Activated CD4-positive, alpha-beta T cell treated with anti-CD3 and anti-CD28 coated beads, Interleukin-2, amount 50 U/mL, for 48 hours (primary cell): ENCODE data around the gene OR5AU1.

Experiments
- DNase-seq, 2 experiments: peaks; one replicate each; pipeline ENCODE4 v3.0.0-alpha.2; 2020

The OR5AU1 gene

DNA sequence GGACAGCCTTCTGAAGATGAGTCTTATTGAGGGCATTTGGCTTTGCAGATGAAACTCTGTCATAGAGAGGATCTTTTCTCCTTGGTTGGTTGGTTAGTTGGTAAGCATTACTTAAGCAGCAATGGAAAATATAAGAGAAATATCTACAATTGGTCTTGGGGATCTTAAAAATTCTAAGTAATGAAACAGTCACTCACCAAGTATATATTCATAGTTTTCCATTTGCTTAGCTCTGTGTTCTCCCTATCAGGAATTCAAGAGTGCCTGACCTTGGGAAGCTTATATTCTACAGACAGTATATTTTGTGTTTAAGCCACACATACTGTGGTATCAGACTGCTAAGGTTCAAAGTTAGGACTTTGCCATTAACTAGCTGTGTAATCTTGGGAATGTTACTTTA, at the start of gene OR5AU1:
Gene OR5AU1 (minus strand): TSS at position 101 of the 400 bp plus-strand sequence. CDS start 191 bp downstream, outside the sequence.
- DNase-seq, result no peak

DNA sequence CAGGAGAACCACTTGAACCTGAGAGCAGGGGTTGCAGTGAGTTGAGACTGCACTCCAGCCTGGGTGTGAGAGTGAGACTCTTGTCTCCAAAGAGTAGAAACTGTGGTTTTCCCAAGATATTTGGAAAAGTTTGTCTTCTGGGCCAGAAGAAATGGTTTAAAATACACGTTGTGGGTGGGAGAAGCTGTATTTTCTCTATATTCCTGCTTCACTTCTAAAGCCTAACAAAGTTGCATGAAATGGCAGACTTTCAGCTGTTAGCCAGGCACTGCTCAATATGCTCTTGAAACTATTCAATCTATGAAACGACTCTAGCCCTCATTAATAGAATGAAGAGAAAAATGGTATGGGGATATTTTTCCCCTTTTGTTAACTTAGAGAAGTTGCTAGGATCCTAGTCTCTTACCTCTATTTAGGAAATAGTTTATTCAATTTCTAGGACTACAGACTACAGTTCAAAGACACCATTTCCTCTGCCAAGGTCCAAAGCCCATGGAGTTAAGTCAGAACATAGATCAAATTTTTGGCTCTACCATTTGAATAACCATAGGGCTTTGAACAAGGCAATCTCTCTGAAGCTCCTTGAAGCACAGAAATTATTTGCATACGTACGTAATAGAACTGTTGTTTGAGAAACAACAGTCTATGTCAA, 49.3 kb upstream of the OR5AU1 start:
- no peak for DNase-seq

DNA sequence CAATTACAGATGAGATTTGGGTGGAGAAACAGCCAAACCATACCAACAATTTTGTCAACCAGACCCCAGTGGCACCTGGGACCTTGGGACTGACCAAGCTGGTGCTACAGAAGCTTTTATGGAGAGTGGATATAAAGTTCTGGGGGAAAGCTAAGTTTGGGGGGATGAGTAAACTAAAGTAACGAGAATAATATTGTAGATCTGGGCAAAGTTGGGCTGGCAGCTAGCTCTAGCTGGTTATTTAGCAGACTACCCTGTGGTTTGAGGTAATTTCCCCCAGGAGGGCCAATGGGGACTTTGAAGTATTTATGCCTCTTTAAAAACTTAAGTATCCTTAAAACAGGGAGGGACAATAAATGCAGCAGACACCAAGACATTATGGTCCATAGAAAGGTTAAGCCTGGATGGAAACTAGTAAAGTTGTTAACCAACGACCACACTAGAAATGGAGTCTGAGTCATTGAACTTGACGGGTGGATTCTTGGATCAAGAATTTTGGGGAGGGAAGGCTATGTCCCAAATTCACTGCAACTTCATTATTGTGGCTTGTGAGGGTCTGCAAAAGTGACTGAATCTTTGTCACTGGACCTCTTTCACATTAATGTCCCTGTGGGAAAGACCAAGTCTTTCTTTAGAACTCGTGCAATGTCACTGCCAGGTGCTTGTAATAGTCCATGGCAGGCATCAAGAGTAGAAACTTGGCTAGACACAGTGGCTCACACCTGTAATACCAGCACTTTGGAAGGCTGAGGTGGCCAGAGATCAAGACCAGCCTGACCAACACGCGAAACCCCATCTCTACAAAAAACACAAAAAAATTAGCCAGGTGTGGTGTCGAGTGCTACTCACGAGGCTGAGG, 48.5 kb upstream of the OR5AU1 start:
- DNase-seq, result no peak

DNA sequence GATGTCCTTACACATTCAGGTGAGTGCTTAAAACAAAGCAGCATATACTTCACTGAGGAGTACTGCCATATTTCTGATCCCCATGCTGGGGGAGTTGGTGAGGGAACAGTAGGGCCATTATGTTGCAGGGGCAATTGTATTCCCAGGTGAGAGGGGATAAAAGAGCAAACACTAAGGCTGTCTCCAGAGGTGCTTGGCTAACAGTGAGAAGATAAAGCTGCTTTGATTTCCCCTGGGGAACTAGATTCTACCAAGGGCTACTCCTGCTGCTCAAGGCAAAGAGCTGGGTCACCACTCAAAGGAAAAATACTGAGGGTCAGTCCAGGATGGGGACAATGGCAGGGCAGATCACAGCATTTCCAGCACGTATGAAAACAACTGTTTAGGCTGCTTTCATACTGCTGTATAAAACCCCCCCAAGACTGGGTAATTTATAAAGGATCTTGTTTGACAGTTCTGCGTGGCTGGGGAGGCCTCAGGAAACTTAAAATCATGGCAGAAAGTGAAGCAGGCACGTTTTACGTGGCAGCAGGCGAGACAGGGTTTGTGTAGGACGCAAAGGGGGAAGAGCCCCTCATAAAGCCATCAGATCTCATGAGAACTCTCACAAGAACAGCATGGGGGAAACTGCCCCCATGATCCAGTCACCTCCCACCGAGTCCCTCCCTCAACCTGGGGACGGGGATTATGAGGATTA, 47.8 kb upstream of the OR5AU1 start:
- DNase-seq, result no peak

DNA sequence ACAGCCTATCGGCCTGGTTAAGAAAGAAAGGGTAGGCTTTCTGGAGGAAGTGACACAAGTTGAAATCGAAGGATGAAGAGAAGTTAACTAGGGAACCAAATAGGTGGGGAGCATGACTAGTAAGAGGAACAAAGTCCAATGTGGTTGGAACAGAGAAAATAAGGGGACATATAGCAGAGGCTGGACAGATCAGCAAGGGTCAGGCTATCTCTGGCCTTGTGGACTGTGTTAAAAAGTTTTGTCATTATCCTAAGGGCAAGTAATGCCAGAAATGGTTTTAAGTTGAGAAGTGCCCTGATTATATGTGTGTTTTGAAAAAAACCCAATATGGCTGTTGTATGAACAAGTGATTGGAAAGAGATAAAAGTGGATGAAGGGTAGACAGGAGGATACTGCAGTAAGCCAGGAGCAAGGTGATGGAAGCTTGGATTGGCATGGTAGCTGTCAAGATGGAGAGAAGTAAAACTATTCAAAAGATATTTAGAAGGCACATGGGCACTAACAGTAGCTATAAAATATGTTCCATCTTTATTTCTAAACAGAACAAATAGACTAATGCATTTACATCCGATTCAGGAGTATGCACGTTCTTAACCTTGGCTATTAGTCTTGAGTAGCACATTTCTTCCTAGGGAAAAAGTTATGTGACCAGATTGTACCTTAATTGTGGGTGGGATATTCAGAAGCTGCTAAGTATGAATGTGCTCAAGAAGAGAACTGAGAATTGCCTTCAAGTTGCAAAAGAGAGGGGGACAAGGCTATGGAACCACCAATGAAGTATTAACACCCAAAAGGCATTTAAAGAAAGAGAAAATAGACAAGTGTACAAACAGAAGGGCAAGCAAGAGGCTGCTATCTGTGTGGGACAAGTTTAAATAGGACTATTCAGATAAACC, 46.8 kb upstream of the OR5AU1 start:
- DNase-seq, result no peak

DNA sequence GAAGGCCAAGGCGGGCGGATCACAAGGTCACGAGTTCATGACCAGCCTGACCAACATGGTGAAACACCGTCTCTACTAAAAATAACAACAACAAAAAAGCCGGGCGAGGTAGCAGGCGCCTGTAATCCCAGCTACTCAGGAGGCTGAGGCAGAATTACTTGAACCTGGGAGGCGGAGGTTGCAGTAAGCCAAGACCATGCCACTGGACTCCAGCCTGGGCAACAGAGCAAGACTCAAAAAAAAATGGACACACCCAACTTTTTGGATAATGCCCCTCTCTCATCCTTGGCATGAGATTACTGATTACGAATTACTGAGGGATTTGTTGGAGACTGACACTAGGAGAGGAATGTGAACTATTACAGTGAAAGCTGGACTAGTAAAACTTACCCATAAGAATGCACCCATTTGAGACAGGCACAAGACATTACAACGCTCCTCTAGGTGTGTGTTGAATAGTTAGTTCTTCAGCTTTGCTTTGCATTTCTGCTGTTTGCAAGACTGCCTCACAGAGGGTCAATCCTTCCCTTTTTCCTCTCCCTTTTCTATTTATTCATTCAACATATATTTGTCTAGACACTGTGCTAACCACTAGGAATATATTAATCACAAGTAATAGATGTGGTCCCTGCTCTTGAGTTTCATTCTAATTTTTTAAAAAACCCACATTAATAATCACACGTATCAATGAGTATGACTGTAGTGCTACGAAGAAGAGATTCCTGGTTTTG, 46.0 kb upstream of the OR5AU1 start:
- no peak for DNase-seq

DNA sequence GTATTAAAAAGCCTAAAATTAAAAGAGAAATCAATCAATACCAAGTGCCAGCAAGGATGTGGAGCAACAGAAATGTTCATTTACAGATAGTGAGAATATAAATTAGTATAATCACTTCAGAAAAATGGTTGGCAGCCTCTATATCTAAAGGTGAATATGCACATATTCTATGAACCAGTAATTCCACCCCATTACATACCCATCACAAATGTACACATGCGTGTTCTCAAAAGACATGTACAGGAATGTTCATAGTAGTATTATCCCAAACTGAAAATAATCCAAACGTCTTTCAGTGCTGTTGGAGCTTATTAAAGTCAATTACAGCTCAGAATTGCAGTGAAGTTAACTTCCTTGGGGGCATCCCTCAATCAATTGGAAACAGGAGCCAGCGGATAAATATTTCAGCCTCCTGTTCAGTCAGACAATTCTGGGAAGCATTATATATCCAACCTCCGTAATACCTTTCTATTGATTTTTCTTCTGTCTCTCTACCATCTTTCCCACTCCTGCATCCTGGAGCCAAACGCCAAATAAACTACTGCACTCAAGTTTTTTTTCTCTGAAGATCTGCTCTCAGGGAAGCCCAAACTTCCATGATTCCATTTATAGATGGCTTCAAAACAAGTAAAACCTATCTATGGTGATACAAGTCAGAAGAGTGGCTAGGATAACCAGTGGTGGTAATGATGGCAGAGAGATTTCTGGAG, 45.0 kb upstream of the OR5AU1 start:
- DNase-seq, result no peak

DNA sequence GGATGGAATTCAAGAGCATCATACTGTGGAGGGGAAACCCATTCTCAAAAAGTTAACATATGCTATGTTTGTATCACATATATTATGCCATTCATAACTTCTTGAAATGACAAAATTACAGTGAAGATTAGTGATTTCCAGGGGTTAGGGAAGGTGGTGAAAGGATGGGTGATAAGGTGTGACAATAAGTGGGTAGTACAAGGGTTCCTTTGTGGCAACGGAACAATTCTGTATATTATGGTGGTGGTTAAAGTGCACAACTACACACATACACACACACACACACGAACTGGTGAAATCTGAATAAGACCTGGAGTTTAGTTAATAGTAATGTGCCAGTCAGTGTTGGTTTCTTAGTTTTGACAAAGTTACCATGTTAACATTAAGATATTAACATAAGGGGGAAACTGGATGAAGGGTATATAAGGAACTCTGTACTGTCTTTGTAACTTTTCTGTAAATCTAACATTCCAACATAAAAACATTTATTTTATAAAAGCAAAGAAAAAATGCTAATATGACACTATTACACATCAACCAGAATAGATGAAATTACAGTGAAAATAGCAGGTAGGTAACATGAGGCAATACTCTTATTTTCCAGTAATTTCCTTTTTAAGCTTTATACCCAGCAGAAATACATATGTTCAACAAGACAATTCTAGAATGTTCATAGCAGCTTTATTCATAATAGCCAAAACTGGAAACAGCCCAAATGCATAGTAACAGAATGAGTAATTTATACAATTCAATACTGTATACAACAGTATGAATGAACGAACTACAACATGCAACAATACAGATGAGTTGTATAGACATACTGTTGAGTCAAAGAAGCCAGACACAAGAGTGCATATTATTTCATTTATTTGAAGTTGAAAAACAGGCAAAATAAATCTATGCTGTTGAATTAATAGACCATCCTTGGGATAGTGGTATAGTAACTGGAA, 44.0 kb upstream of the OR5AU1 start:
- no peak for DNase-seq

DNA sequence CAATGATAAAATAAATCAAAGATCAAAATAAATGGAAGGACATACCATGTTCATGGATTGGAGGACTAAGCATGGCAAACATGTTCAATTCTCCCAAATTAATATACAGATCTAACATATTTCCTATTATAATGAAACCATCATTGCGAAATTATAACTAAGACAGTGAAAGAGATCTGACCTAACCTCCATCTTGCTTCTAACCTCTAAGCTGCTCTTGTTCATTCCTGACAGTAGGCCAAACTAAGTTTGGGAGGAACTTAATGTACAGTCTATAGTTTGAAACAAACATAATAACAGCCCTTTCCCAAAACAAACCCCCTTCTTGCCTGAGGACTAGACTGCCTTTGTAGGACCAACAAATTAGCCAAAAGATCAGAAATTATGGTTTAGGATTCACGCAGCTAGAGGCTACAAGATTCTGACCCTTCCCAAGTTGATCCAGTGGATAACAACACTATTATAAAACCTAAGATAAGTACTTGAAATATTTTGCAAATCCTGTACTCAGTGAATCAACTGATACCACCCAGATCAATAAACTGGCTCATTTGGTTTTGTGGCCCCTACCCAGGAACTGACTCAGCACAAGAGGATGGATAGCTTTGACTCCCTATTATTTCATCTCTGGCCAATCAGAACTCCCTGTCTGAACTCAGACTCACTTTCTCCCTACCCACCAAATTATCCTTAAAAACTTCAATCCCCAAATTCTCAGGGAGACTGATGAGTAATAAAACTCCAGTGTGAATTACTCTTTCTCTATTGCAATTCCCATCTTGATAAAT, 41.7 kb upstream of the OR5AU1 start:
- DNase-seq, result no peak

DNA sequence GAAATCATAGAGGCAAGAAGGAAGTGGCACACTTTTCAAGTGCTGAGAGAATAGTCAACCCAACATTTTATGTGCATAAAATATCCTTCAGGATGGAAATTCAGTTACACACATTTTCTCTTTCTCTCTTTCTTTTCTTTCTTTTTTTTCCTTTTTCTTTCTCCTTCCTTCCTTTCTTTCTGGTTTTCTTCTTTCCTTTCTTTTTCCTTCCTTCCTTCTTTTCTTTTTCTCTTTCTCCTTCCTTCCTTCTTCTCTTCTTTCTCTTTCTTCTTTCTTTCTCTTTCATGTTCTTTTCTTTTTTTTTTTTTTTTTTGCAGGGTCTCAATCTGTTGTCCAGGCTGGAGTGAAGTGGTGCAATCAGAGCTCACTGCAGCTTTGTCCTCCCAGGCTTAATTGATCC, 38.7 kb upstream of the OR5AU1 start:
- DNase-seq, result no peak

DNA sequence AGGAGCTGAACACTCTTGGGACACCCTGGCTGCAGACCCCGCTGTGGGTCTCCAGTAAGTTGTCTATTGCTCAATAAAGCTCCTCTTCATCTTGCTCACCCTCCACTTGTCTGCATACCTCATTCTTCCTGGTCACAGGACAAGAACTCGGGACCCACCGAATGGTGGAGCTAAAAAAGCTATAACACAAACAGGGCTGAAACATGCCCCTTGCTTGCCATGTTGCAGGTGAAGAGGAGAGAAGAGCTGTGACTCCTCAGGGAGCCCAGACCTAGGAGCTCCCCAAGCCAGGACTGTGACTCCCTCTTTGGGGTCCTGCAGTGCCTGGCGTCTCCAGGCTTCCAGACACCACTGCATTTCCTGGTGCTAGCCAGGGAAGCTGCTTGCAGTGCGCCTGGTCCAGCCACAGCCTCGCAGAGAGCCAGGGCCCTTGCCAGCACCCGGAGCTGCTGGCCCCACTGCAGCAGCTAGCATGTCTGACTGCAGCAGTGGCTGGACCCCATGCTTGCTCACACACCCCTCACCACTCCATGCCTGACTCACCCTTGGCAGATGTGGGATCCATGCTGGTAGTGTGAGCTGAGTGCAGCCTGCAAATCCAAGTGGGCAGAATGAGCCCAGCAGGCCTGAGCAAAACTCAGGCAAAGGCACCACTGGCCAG, 37.1 kb upstream of the OR5AU1 start:
- no peak for DNase-seq

DNA sequence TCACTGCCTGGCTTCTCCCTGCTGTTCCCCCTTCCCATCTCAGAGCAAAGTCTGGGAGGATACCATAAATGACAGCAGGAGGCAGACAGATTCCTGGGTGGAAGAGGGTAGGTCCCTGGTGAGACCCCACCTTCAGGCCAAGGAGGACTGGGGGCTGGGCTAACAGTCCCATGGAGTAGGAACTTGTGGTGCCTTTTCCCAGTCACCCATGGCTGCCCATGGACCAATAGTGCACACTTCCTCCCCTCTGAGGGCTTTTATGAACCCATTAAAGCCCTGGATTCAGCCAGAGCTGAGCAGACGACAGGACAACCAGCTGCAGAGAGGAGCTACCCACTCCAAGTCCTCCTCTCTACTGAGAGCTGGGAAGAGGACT, 36.6 kb upstream of the OR5AU1 start:
- no peak for DNase-seq

DNA sequence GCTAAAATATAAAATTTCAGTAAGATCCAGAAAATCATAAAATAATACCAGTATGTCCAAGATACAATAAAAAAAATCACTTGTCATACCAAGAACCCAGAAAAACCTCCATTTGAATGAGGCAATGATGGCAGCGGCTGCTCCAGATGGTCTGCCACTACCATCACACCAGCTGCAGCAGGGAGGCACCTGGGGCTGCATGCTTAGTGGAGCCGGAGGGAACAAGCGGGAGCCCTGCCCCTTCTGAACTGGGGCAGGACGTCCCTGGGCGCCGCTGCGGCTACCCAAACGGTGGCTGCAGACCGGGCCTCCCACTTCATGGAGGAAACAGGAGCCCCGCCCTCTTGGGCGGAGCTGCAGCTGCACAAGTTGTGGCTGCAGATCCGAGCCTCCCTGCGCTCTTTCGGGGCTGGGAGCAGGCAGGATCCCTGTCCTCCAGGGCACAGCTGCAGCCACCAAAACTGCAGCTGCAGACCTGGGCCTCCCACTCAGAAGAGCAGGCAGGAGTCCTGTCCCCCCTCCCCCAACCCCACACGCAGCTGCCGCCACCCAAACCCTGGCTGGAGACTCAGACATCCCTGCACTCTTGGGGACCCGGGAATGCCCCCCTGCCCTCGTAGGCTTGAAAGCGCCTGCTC, 36.1 kb upstream of the OR5AU1 start:
- DNase-seq, result peak; percentile 72 to 81

DNA sequence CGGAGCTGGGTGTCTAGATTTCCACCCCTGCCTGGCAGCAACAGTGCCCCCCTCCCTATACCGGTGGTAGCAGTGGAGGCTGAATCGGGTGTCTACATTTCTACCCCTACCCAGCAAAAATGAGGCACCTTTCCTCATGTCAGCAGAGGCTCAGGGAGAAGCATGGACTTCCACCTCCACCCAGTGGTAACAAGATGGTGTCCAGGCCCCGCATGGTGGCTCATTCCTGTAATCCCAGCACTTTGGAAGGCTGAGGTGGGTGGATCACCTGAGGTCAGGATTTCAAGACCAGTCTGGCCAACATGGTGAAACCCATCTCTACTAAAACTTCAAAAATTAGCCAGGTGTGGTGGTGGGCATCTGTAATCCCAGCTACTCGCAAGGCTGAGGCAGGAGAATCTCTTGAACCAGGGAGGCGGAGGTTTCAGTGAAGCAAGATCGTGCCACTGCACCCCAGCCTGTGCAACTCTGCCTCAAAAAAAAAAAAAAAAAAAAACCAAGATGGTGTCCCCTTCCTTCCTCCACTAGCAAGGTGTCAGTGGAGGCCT, 35.5 kb upstream of the OR5AU1 start:
- no peak for DNase-seq

DNA sequence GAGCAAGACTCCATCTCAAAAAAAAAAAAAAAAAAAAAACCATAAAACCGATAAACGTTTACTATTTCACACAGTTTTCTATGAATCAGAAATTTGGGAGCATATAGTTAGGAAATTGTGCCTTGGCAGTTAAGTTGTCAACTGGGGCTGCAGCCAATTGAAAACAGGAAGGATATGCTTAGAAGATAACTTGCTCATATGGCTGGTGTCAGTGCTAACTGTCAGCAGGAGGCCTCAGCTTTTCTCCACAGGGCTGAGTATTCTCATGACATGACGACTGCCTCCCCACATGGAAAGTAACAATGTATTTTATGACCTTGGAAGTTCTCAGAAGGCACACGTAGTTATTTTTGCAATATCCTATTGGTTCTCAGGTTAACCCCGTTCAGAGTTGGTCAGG, 29.6 kb upstream of the OR5AU1 start:
- DNase-seq, result no peak

DNA sequence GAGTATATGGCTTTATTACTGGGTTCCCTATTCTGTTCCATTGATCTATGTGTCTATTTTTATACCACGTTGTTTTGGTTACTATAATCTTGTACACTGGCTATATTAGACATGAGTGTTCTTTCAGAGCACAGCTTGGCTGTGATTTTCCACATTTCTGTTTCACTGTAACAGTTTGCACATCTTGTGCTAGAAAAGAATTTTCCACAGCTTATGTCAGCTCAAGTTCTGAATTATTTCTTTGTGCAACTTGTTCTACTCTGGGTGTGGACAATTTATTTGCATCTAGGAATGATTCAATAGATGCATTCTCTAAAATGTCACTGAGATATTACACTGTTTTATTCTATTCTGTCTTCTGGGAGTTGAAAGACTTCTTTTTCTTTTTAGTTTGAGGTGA, 28.4 kb upstream of the OR5AU1 start:
- DNase-seq, result no peak

DNA sequence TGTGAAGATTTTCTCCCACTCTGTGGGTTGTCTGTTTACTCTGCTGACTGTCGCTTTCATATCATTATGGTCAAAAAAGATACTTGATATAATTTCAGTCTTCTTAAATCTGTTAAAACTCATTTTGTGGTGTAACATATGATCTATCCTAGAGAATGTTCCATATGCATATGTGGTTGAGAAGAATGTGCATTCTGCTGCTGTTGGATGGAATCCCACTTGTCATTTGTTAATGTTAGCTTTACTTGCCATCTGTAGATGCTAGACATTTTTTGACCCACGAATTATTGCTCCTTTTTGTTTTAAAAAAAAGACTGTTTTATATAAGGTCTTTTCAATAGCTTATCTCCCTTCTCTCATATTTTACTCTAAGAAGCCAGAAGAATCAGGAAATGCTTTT, 26.3 kb upstream of the OR5AU1 start:
- no peak for DNase-seq

DNA sequence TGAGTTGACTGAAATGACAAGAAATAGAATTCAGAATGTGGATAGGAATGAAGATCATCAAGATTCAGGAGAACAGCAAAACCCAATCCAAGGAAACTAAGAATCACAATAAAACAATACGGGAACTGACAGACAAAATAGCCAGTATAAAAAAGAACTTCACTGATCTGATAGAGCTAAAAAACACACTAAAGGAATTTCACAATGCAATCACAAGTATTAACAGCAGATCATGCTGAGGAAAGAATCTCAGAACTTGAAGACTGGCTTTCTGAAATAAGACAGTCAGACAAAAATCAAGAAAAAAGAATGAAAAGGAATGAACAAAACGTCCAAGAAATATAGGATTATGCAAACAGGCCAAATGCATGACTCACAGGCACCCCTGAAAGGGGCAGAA, 15.3 kb upstream of the OR5AU1 start:
- DNase-seq, result no peak
